Lung (tissue), 12 donors: ENCODE results near the gene ZNF580. TPM values are rescaled to one million over a fixed set of nuclear protein-coding genes. Genes with fewer than 3 reads are reported as not detected.

ENCODE experiments used
- ATAC-seq: fragments of 200-7000 bp; cut with Tn5 transposase; one replicate; pipeline ENCODE4 v1.9.1; 2020; ENCODE audit warnings: moderate number of reproducible peaks; ENCODE audit not compliant: insufficient read depth, low FRiP score
- DNase-seq, 3 donors: peaks; one replicate each; pipeline ENCODE4 v3.0.0-alpha.2; 2013 to 2017
- H3K27ac ChIP-seq, 2 donors: one replicate each; pipeline ENCODE4 v1.5.1; 2013; ENCODE audit warnings: mild to moderate bottlenecking in 2 of 2, moderate library complexity in 2 of 2, control low read depth in 1 of 2, inconsistent platforms in 1 of 2, low read depth in 1 of 2, low read length in 1 of 2
- H3K27me3 ChIP-seq, 3 donors: one replicate each; pipeline ENCODE4 v1.5.1; 2013; ENCODE audit warnings: low read length in 2 of 3; ENCODE audit not compliant: control insufficient read depth in 3 of 3, insufficient read depth in 3 of 3
- H3K36me3 ChIP-seq, 4 donors: one replicate each; pipeline ENCODE4 v1.5.1; 2013; ENCODE audit warnings: low read length in 4 of 4, mild to moderate bottlenecking in 1 of 4, moderate library complexity in 1 of 4; ENCODE audit not compliant: control insufficient read depth in 4 of 4, insufficient read depth in 4 of 4
- H3K4me1 ChIP-seq, 5 donors: one replicate each; pipeline ENCODE4 v1.5.1; 2013; ENCODE audit warnings: low read length in 5 of 5, mild to moderate bottlenecking in 2 of 5, moderate library complexity in 1 of 5; ENCODE audit not compliant: control insufficient read depth in 5 of 5, insufficient read depth in 5 of 5
- H3K4me3 ChIP-seq: one replicate; pipeline ENCODE4 v1.5.1; 2013; ENCODE audit warnings: mild to moderate bottlenecking, control low read depth, moderate library complexity
- H3K9ac ChIP-seq, 2 donors: one replicate each; pipeline ENCODE4 v1.5.1; 2013; ENCODE audit warnings: low read length in 2 of 2, control low read depth in 1 of 2; ENCODE audit not compliant: insufficient read depth in 1 of 2
- H3K9me3 ChIP-seq, 4 donors: one replicate each; pipeline ENCODE4 v1.5.1; 2013; ENCODE audit warnings: low read length in 3 of 4, mild to moderate bottlenecking in 1 of 4, moderate library complexity in 1 of 4; ENCODE audit not compliant: control insufficient read depth in 4 of 4, insufficient read depth in 3 of 4
- WGBS, 2 donors: extraction: QIAGEN DNeasy Blood & Tissue Kit; methylation state at CpG; one replicate each; pipeline ENCODE4 v1.1.7; 2013; 5-methylcytosine and 5-hydroxymethylcytosine counted together
- polyA plus RNA-seq, 2 donors: library from polyadenylated mRNA; stranded (reverse); fragments of 200-250 nt; gene quantifications; one replicate each; pipeline ENCODE4 v1.2.1, GENCODE V29; 2013
- total RNA-seq, 2 donors: library from RNA; depleted of rRNA in 1 of 2; stranded (reverse); fragments of >200 nt in 1 of 2; gene quantifications; one replicate each; pipeline ENCODE4 v1.2.1, GENCODE V29; 2014 to 2021
- TF ChIP-seq, protein P1 (sequence below): IDR thresholded peaks from 2 replicates; pipeline ENCODE4 v1.5.1; 2012; ENCODE audit warnings: mild to moderate bottlenecking; ENCODE audit errors: control extremely low read depth, extremely low read depth
- donor health status: control.
- donor health status: control.
- donor health status: Bipolar disorder and iron deficiency.
- donor health status: healthy.
- donor health status: DM: yes; HTN: yes; CAD: no.

The ZNF580 gene
- total and polyA plus RNA-seq, 4 donors: 11.1 to 41.3 (median 30.8) TPM

DNA sequence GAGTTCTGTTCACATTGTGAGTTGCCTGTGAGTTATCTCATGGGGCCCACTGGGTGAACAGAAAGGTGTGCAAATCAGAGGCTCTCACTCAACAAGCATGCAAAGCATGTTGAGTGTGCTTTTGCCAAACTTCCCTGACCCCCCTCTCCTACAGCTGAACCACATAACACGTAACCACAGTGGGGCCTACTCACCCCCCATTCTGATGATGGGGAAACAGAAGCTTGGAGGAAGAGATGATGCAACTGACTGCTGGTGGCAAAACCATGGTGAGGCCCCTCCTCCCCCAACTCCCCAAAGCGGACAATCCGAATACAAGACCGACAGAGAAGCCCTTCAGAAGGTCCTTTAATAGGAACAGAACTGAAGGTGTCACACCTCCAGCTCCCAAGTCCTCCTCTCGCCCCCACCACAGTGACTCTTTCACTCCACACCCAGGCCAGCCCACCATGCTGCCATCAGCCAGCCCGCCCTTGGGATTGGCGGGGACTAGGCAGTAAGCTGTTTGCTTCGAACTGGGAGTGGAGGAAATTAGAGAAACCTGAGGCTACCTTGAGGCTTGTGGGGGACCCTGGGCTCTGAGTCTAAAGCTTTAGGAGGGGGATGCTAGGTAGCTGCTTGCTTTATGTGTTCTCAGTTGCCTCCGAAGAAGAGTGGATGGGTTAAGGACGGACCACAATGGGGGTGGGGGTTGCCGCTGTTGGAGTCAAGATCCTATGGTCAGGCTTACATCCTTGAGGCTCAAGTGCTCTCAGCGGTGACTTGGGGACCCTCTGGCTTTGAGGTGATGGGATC is 20.2 kb upstream of the ZNF580 start:
- 55 to 81% methylated on average over 12 of the region's 12 CpGs for WGBS, 2 donors
- H3K27ac ChIP-seq: peak overlapping the region in 1 of 2 donors; percentile 12
- H3K9ac ChIP-seq: no peak overlapping the region
- H3K4me3 ChIP-seq: no peak overlapping the region
- no peaks in the 10 kb centered on the region for H3K9me3 ChIP-seq
- H3K27me3 ChIP-seq: no peaks in the 10 kb centered on the region
- H3K36me3 ChIP-seq: peaks cover 3 to 37% (median 16%) of the 10 kb centered on the region in 4 donors
- TF ChIP-seq, protein P1, sequence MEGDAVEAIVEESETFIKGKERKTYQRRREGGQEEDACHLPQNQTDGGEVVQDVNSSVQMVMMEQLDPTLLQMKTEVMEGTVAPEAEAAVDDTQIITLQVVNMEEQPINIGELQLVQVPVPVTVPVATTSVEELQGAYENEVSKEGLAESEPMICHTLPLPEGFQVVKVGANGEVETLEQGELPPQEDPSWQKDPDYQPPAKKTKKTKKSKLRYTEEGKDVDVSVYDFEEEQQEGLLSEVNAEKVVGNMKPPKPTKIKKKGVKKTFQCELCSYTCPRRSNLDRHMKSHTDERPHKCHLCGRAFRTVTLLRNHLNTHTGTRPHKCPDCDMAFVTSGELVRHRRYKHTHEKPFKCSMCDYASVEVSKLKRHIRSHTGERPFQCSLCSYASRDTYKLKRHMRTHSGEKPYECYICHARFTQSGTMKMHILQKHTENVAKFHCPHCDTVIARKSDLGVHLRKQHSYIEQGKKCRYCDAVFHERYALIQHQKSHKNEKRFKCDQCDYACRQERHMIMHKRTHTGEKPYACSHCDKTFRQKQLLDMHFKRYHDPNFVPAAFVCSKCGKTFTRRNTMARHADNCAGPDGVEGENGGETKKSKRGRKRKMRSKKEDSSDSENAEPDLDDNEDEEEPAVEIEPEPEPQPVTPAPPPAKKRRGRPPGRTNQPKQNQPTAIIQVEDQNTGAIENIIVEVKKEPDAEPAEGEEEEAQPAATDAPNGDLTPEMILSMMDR: no peak
- DNase-seq (no peak), ATAC-seq (no peak)
- peaks cover 3 to 27% (median 8%) of the 10 kb centered on the region in 5 donors for H3K4me1 ChIP-seq

DNA sequence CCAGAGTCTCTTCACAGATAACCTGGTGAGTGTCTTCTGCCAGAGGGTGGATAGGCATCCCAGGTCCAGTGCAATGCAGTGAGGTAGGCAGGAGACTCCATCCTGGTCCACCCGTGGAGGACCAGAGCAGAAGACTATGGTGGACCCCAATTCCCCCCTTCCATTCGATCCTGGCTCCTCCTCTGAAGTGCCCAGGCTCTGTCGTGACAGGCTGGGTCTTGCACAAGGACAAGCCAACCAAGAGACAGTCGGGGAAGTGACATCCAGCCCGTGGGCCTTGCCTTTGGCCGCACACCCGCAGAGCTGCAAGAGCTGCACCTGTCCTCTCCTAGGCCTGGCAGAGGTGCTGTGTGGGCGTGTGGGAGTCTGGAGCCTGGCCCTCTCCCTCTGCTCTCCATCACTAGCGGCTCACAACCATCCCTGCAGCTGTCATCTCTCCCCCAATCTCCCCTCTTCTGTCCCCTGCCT is 19.6 kb upstream of the ZNF580 start:
- Histone ChIP-seq H3K27ac (no peak overlapping the region), H3K27me3 (no peaks in the 10 kb centered on the region), H3K9me3 (no peaks in the 10 kb centered on the region), H3K4me1 (peaks cover 3 to 27% (median 8%) of the 10 kb centered on the region in 5 donors), H3K9ac (no peak overlapping the region), H3K36me3 (peaks cover 3 to 31% (median 14%) of the 10 kb centered on the region in 4 donors), H3K4me3 (no peak overlapping the region)
- TF ChIP-seq, protein P1: no peak
- WGBS, 2 donors: 57 to 75% methylated on average over 9 of the region's 9 CpGs
- ATAC-seq (no peak), DNase-seq (no peak)

DNA sequence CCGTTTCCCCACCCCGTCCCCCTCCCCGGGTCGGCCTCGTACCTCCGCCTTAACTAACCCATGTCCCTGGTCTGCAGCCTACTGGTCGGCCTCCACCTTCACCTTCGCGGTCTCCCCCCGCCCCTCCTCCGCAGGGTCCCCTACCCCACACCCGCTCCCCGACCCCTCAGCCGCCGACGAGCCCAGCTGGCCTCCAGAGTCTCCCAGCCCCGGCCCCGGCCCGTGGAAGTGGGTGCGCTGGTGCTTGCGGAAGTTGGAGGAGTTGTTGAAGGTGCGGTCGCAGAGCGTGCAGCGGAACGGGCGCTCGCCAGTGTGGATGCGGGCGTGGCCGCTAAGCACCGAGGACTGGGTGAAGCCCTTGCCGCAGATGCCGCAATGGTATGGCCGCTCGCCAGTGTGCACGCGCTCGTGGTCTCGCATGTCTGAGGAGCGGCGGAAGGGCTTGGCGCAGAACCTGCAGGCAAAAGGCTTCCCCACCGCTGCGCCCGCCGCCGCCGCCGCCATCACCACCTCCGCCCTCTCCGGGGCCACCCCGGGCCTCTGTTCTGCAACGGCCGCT is 19.1 kb upstream of the ZNF580 start:
- Histone ChIP-seq H3K9ac (no peak overlapping the region), H3K27ac (no peak overlapping the region), H3K4me3 (no peak overlapping the region), H3K4me1 (peaks cover 3 to 27% (median 8%) of the 10 kb centered on the region in 5 donors), H3K36me3 (peaks cover 3 to 26% (median 11%) of the 10 kb centered on the region in 4 donors), H3K27me3 (no peaks in the 10 kb centered on the region), H3K9me3 (no peaks in the 10 kb centered on the region)
- DNase-seq (no peak), ATAC-seq (no peak)
- TF ChIP-seq, protein P1: no peak
- 96 to 97% methylated on average over 54 to 55 of the region's 55 CpGs for WGBS, 2 donors
